ENCODE data around the gene SLC16A10. TPM values are rescaled to one million over a fixed set of nuclear protein-coding genes. Genes with fewer than 3 reads are reported as not detected.
"Not testable (repeated sequence)": the region's sequence is repeated elsewhere in the genome, so short reads cannot be mapped to it uniquely, and the experiment has no call there.

The SLC16A10 gene
- total RNA-seq, 4 donors from 2014 or later, result under 0.01 to 3.8 (median 1.2) TPM; not detected in 1

DNA sequence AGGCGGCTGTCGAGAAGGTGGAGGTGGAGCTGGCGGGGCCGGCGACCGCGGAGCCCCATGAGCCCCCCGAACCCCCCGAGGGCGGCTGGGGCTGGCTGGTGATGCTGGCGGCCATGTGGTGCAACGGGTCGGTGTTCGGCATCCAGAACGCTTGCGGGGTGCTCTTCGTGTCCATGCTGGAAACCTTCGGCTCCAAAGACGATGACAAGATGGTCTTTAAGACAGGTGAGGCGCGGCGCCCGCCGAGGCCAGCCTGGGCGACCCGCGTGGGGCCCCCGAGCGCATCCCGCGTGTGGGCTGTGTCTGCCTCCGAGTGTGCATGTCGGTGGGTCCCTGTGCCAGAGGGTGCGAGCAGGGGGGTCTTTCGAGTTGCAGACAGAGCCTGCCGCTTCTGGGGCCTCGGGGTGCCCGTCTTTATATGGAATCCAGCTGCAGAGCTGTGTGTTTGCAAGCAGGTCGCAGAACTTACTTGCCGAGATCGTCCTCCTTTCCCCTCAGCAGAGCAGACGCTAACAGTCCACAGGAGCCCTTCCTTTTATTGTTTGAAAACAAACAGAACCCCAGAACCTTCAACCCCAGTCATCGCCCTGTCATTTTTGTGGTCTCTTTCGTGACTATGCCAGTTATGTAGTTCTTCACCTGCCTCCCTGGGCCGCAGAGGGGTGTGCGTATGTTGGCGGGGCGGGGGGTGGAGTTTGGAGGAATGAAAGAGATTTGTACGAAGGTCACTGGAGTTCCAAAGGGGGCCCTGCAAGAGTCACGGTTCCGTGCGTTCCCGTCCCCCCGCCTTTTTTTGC is 766 bp downstream of the SLC16A10 start:
- Histone ChIP-seq H3K9me3 (no peaks in the 10 kb centered on the region), H3K36me3 (no peaks in the 10 kb centered on the region), H3K4me1 (peaks cover 0 to 5% of the 10 kb centered on the region in 2 donors), H3K27ac (no peak overlapping the region), H3K4me3 (peak overlapping the region; percentile 15 to 57), H3K27me3 (peaks cover 0 to 23% of the 10 kb centered on the region in 2 donors)
- intact Hi-C loops (cut with DNase I; ENCODE audit: low total_unique reads), result no loop called here
- TF ChIP-seq, protein P1, sequence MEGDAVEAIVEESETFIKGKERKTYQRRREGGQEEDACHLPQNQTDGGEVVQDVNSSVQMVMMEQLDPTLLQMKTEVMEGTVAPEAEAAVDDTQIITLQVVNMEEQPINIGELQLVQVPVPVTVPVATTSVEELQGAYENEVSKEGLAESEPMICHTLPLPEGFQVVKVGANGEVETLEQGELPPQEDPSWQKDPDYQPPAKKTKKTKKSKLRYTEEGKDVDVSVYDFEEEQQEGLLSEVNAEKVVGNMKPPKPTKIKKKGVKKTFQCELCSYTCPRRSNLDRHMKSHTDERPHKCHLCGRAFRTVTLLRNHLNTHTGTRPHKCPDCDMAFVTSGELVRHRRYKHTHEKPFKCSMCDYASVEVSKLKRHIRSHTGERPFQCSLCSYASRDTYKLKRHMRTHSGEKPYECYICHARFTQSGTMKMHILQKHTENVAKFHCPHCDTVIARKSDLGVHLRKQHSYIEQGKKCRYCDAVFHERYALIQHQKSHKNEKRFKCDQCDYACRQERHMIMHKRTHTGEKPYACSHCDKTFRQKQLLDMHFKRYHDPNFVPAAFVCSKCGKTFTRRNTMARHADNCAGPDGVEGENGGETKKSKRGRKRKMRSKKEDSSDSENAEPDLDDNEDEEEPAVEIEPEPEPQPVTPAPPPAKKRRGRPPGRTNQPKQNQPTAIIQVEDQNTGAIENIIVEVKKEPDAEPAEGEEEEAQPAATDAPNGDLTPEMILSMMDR (IDR thresholded peaks at IDR 0.05), result no peak
- DNase-seq, result no peak

DNA sequence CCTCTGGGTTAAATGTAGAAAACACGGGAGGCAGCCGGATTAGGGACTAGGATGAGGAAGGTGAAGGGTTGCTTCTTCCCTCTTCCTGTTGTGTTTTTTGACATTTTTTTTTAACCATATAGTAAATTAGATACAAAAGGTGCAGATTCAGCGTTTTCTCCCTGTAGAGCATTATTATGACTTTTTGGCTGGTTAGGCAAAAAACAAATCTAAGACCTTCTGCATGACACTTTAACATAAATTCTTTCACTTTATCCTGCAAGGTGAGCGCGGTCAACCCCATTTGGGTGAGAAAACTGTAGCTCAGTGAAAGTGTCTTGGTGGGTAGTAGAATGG is 1.3 kb downstream of the SLC16A10 start:
- DNase-seq, result no peak
- Histone ChIP-seq H3K4me3 (peak overlapping the region in 1 of 2 donors; percentile 15), H3K27ac (no peak overlapping the region), H3K9me3 (no peaks in the 10 kb centered on the region), H3K4me1 (peaks cover 0 to 5% of the 10 kb centered on the region in 2 donors), H3K36me3 (no peaks in the 10 kb centered on the region), H3K27me3 (peaks cover 0 to 23% of the 10 kb centered on the region in 2 donors)
- intact Hi-C loops (cut with DNase I; ENCODE audit: low total_unique reads), result no loop called here
- no peak for TF ChIP-seq POLR2A (IDR thresholded peaks at IDR 0.05)
- TF ChIP-seq, protein P1 (IDR thresholded peaks at IDR 0.05), result no peak

DNA sequence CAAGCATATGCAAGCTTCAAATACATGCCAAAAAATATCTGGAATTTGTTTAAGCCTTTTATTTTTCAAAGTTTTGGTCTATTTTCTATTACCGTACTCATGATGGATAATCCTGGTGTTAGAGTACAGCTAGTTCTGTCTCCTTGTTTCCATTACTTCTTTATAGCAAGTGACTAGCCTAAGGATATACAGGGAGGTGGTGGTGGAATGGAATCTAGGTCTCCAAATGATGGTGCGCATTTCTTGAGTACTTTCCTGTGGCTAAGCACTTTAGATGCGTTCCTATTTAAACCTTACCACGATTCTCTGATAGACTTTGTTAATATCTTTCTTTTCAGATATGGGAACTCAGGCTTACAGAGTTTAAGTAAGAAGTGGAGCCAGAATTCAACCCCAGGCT is 3.5 kb downstream of the SLC16A10 start:
- Histone ChIP-seq H3K36me3 (no peaks in the 10 kb centered on the region), H3K4me1 (peaks cover 0 to 5% of the 10 kb centered on the region in 2 donors), H3K27me3 (peaks cover 0 to 10% of the 10 kb centered on the region in 2 donors), H3K27ac (no peak overlapping the region), H3K4me3 (no peak overlapping the region), H3K9me3 (no peaks in the 10 kb centered on the region)
- no peak for TF ChIP-seq POLR2A (IDR thresholded peaks at IDR 0.05)
- TF ChIP-seq, protein P1 (IDR thresholded peaks at IDR 0.05), result no peak
- intact Hi-C loops (cut with DNase I; ENCODE audit: low total_unique reads), result no loop called here
- DNase-seq, result no peak

DNA sequence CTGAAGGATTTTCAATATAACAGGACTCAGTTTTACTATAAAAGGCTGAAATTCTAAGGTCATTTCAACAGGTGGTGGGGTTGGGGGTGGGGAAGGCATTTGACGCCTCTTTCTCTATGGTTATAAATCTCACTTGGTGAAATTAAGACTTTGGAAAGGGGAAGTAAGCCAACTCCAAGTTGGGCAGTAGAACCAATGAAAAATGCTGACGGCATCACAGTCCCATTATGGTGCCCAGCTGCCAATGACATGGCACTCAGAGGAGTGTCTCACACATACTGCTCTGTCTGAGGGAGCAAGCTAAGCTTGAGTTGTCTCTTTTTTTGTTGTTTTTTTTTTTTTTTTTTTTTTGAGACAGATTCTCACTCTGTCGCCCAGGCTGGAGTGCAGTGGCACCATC is 4.7 kb downstream of the SLC16A10 start:
- H3K4me1 ChIP-seq, result peaks cover 0 to 5% of the 10 kb centered on the region in 2 donors
- no peak for DNase-seq
- H3K27ac ChIP-seq, result no peak overlapping the region
- no peaks in the 10 kb centered on the region for H3K36me3 ChIP-seq
- TF ChIP-seq POLR2A (IDR thresholded peaks at IDR 0.05), result no peak
- TF ChIP-seq, protein P1 (IDR thresholded peaks at IDR 0.05), result no peak
- H3K4me3 ChIP-seq, result no peak overlapping the region
- no peaks in the 10 kb centered on the region for H3K27me3 ChIP-seq
- intact Hi-C loops (cut with DNase I; ENCODE audit: low total_unique reads), result no loop called here
- H3K9me3 ChIP-seq, result no peaks in the 10 kb centered on the region

DNA sequence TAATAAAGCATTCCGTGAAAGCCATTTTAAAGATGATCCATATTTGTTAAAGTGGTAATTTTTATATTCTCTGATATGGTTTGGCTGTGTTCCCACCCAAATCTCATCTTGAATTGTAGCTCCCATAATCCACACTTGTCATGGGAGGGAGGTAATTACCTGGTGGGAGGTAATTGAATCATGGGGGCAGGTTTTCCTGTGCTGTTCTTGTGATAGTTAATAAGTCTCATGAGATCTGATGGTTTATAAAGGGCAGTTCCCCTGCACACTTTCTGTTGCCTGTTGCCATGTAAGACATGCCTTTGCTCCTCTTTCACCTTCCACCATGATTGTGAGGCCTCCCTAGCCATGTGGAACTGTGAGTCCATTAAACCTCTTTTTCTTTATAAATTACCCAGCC is 8.2 kb downstream of the SLC16A10 start:
- H3K4me1 ChIP-seq; H3K36me3 ChIP-seq; H3K9me3 ChIP-seq; H3K27me3 ChIP-seq; H3K27ac ChIP-seq; H3K4me3 ChIP-seq; intact Hi-C loops (cut with DNase I; ENCODE audit: low total_unique reads); DNase-seq: not testable (repeated sequence)
